H4 (cell line): ENCODE data around the gene DNAL4. TPM values are rescaled to one million over a fixed set of nuclear protein-coding genes. Genes with fewer than 3 reads are reported as not detected.

Experiments used
- DNase-seq: peaks from one replicate; pipeline ENCODE4 v3.0.0-alpha.2; 2015; ENCODE audit warnings: low spot score
- total RNA-seq: library from RNA; depleted of rRNA; stranded (reverse); fragments of >200 nt; shearing (Covaris generic); gene quantifications from 2 replicates; pipeline ENCODE4 v1.2.3, GENCODE V29; 2014

DNAL4 gene
- total RNA-seq, 1 experiment from 2014 or later, result 6.6 TPM

GRCh38 chr22:38758276-38758945, 35.5 kb downstream of the DNAL4 start:
- DNase-seq, result no peak

GRCh38 chr22:38757464-38757757, 36.5 kb downstream of the DNAL4 start:
- DNase-seq, result no peak

DNA sequence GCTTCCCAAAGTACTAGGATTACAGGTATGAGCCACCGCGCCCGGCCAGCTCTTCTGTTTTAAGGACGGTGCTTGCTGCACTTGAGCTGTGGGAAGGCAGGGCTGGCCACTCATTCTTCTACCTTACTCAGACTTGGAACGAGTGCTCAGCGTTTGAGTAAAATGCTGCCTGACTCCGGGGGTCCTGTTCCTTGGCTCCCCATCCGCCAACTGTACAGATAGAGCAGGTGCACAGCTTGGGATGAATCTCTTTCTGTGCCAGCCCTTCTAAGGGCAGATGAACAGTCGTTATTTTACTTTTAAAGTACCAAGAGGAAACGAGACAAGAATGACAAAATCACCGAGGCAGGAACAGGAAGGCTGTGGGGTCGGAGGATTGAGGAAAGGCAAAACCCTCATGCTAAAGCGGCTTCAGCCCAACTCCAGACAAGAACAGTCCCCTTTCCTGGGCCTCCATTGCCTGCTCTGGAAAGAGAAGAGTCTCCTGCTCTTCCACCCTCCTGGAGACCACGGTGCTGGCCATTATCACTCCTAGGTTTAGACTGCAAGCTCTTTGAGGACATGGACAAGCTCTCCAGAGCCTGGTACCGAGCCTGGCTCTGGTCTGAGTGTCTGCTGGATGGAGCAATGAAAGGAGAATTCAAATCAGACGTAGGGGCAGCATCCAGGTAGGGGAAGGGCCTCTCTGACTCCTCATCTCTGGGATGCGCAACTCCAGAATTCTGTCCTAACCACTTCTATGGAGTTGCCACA, 37.1 kb downstream of the DNAL4 start:
- no peak for DNase-seq

- DNase-seq, result peak; percentile 76
Measured at GRCh38 chr22:38755911-38756532, 37.9 kb downstream of the DNAL4 start, which contains the start of gene SUN2. SUN2 (minus strand) TSS chr22:38755998; CDS start chr22:38752628, 3,370 bp downstream.

GRCh38 chr22:38755155-38755910, 38.6 kb downstream of the DNAL4 start:
- DNase-seq, result peak; percentile 26

GRCh38 chr22:38754751-38755154, 39.2 kb downstream of the DNAL4 start:
- no peak for DNase-seq

- DNase-seq, result peak; percentile 33
Measured at GRCh38 chr22:38753948-38754750, 39.8 kb downstream of the DNAL4 start.

- DNase-seq, result no peak
Measured at GRCh38 chr22:38751422-38752346, 42.3 kb downstream of the DNAL4 start.

DNA sequence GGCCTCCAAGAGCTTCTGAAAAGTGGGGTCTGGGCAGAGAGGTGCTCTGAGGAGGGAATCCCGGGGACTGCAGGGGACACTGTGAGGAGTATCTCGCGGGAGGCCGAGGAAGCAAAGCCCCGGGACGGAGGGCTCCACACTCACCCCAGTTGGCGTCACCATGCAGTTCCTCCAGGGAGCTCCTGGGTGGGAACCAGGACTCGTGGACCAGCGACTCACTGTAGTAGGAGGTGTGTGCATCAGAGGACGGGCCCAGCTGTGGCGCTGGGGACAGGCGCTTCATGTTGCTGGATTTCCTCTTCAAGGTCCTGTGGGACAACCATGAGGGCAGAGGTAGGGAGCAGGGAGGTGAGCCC, 42.9 kb downstream of the DNAL4 start:
- DNase-seq, result no peak

GRCh38 chr22:38750638-38751037, 43.3 kb downstream of the DNAL4 start:
- no peak for DNase-seq

- DNase-seq, result no peak
Measured at GRCh38 chr22:38750104-38750503, 43.8 kb downstream of the DNAL4 start.

GRCh38 chr22:38748487-38749136, 45.3 kb downstream of the DNAL4 start:
- no peak for DNase-seq

DNA sequence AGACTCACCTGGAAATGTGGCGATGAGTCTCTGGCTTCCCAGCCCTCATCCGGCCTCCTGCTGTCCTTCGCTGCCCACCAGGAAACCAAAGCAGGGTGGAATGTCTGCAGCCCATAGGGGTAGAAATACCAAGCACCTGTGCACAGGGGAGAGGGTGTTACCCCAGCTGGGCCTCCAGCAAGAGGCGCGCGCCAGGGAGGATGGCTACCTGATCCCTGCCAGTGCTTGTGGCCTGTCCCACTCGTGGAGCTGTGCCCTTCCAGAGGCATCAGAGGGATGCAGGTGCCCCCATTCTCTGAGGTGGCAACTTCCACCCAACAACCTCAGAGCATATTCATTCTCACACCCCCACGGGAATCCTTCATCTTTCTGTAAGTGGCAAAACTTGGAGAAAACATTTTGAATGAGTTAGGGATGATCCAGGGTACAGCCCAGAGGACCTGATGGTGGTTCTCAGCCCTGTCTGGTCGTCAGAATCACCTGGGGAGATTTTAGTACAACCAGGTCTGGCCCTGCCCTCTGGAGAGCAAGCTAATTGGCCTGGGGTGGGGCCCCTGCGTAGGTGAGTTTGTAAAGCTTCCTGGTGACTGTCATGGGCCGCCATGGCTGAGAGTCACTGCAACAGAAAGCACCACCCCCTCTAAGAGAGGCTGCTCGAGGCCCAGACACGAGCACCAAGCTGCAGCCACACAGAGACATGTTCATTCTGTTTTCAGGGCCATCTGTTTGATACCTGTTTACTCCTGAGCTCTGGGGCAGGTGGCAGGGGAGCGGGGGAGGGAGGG, 48.1 kb downstream of the DNAL4 start:
- DNase-seq, result no peak

DNA sequence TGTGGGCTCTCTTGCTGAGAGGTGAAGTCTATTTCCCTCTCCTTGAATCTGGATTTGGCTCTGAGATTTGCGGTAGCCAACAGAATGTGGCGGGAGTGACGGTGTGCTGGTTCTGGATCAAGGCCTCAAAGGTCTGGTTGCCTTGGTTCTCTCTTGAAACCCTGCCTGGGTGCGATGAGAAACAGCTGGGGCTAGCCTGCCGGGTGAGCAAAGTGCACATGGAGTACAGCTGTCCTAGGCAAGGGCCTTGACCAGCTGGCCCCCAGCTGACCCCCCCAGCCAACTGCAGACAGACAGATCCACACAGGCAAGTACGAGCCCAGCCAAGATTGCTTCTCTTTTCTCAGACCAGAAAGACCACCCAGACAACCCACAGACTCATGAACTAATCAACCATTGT, 49.0 kb downstream of the DNAL4 start:
- DNase-seq, result no peak

DNA sequence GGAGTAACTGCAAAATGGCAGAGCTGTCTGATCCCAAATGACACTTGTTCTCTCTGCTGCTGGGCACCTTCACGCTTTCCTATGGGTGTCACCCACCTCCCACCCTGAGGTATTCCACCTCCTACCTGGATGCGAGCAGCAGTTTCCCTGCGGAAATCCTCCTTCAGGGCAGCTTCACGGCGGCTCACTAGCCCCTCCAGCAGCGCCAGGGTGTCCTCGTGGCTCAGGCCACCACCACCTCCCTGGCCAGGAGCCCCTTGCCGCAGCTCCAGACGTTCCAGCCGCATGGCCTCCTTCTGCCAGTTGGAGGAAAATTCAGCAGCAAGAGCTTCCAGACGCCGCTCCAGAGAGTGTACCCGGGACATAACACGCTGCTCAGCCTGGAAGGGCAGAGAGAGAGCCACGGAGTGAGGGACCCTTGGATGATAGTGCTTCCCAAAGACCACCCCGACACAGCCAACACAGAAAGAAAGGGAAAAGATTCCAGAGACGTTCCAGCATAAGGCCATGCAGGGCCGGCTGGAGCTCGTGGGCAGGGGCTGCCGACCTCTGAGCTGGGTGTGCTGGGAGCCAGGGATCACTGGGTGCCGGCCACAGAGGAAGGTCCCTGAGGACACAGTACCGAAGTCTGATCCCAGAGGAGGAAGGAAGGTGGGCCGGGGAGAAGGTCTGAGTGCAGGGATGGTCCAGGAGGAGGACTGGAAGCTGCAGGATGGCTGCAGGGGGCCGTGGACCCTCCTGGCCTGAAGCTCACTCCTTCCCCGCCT, 51.6 kb downstream of the DNAL4 start:
- no peak for DNase-seq

DNA sequence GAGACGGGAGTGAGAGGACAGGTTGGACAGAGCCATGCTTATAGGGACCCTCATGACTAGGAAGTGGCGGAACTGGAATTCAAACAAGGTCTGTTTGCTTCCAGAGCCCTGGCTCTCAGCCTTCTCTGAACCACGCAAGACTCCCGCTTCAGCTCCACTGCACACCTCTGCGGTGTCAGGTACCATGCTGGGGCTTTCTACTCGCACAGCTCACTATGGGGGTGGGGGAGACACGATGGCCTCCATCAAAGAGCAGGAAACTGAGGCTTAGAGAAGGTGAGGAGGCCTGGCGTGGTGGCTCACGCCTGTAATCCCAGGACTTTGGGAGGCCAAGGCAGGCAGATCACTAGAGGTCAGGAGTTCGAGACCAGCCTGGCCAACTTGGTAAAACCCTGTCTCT, 52.4 kb downstream of the DNAL4 start:
- DNase-seq, result no peak

GRCh38 chr22:38741166-38741565, 52.8 kb downstream of the DNAL4 start:
- DNase-seq, result no peak

DNA sequence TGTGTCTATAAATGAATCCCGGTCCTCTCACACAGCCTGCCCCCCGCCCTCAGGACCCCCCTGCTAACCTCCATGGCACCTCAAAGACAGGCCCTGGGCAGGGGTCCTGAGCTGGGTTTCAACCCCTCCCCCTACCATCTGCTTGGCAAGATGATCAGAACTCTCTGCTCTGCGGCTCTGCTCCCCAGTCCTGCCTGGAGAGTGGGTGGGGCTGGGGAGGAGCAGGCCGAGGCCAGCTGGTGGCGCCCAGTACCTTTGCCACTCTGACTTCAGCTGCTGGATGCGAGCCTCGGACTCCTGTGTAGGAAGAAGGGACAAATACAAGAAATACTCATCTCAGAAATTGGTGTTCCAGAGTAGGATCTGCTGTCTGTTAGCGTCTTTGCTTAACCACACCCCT, 53.2 kb downstream of the DNAL4 start:
- no peak for DNase-seq
